ENCODE results near the gene LIF. TPM values are rescaled to one million over a fixed set of nuclear protein-coding genes. Genes with fewer than 3 reads are reported as not detected.

LIF gene
- polyA plus RNA-seq, 2 of the 4 experiments (the other 2 are of a cell fraction) = 40.7 to 54.5 TPM

DNA sequence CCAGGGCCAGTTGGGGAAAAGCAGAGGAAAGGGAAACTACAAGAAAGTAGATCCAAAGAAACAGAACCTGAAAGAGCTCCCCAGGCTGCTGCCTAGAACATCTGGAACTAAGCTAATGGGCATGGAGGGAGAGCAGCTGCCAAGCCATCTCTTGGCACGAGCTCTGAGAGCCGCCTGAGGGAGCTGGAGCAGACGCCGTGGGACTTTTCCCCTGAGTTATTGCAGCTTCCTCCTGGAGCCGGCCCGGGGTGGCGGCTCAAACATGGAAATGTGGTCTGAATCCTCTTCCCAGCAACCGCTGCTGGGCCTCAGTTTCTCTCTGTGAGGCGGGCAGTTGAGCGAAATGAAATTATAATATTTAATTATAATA lies 41.8 kb downstream of the LIF start (continued):
- TF ChIP-seq PBX3 (IDR thresholded peaks at IDR 0.05) (no peak), FOXS1 (CRISPR knock-in tag; IDR thresholded peaks at IDR 0.05) (0 out of 2 replicates have a peak, but pooled peaks have one; percentile 49), POLR2A (IDR thresholded peaks at IDR 0.05; ENCODE audit: low read length) (no peak), ZSCAN20 (CRISPR knock-in tag; IDR thresholded peaks at IDR 0.05) (peak; percentile 60), RAD21 (conservative IDR thresholded peaks at IDR 0.05 in 1 of 2, IDR thresholded peaks at IDR 0.05 in 1 of 2) (no peak), CEBPB (IDR thresholded peaks at IDR 0.05) (no peak)

DNA sequence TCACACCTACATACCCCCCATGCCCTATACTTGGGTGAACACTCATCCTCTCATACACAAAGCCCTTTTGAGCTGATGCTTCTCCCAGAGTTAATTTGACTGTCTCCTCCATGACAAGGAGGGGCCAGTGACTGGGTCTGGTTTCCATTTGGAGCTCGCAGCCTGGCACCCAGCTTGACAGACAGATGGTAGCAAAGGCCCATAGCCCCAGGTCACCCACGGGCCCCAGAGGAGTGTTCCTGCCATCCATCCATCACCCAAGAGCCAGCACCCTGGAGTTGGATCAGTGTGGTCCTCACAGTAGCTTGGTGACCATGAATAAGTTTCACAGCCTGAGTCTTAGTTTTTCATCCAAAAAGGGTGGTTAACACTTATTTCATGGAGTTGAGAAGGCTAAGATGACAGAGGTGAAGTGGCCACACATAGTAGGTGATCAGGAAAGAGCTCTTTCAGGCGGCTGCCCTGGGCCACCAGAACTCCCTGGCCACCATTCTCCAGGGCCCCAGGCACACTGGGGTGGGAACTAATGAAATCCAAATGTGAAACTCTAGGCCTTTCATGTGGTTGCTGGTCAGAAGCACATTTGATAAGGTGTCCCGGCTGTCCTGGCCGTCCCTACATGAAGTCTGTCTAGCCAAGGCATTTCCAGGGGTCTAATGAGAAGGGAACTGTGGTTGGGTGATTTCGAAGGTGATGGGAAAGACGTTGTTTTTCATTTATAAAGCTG lies 42.4 kb downstream of the LIF start:
- Histone ChIP-seq H3K4me1 (peaks cover 63% of the 10 kb centered on the region), H3K27ac (peak overlapping the region; percentile 95 to 100), H3K4me3 (no peak overlapping the region), H3K9me3 (peaks cover 9% of the 10 kb centered on the region; the same call in 2 of the 3 replicates), H3K4me2 (peak overlapping the region; percentile 69; the same call in 1 of the 3 replicates)
- no peak for ATAC-seq
- no peak for FAIRE-seq
- CTCF ChIA-PET = interaction anchor here (0.9 to 1.9 kb wide), 5 partner anchors 9 to 96 kb away, joined by 3 to 10 read pairs (median 3); no protein-coding TSS in a partner anchor
- DNase-seq (ENCODE audit: low read depth in 1 of 2, low spot score in 1 of 2) = no peak
- POLR2A ChIA-PET = interaction anchor here (5.2 kb wide), 1 partner anchor 8 kb away, joined by 47 read pairs; no protein-coding TSS in a partner anchor
- TF ChIP-seq ELK1 (IDR thresholded peaks at IDR 0.05; ENCODE audit: low read depth, low read length) (no peak), HEYL (CRISPR knock-in tag; IDR thresholded peaks at IDR 0.05) (peak; percentile 86; the same call in 1 of the 2 replicates), ZSCAN20 (CRISPR knock-in tag; IDR thresholded peaks at IDR 0.05) (peak; percentile 93; the same call in 1 of the 2 replicates), ATOH8 (CRISPR knock-in tag; IDR thresholded peaks at IDR 0.05; ENCODE audit: low read depth) (peak; percentile 5), TFCP2L1 (CRISPR knock-in tag; IDR thresholded peaks at IDR 0.05) (0 out of 2 replicates have a peak, but pooled peaks have one; percentile 36), KDM1A (IDR thresholded peaks at IDR 0.05; ENCODE audit: low read depth) (no peak), SMC3 (IDR thresholded peaks at IDR 0.05) (no peak)
- TF ChIP-seq, protein P1, sequence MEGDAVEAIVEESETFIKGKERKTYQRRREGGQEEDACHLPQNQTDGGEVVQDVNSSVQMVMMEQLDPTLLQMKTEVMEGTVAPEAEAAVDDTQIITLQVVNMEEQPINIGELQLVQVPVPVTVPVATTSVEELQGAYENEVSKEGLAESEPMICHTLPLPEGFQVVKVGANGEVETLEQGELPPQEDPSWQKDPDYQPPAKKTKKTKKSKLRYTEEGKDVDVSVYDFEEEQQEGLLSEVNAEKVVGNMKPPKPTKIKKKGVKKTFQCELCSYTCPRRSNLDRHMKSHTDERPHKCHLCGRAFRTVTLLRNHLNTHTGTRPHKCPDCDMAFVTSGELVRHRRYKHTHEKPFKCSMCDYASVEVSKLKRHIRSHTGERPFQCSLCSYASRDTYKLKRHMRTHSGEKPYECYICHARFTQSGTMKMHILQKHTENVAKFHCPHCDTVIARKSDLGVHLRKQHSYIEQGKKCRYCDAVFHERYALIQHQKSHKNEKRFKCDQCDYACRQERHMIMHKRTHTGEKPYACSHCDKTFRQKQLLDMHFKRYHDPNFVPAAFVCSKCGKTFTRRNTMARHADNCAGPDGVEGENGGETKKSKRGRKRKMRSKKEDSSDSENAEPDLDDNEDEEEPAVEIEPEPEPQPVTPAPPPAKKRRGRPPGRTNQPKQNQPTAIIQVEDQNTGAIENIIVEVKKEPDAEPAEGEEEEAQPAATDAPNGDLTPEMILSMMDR (IDR thresholded peaks at IDR 0.05) = no peak
- TF ChIP-seq, protein P2, sequence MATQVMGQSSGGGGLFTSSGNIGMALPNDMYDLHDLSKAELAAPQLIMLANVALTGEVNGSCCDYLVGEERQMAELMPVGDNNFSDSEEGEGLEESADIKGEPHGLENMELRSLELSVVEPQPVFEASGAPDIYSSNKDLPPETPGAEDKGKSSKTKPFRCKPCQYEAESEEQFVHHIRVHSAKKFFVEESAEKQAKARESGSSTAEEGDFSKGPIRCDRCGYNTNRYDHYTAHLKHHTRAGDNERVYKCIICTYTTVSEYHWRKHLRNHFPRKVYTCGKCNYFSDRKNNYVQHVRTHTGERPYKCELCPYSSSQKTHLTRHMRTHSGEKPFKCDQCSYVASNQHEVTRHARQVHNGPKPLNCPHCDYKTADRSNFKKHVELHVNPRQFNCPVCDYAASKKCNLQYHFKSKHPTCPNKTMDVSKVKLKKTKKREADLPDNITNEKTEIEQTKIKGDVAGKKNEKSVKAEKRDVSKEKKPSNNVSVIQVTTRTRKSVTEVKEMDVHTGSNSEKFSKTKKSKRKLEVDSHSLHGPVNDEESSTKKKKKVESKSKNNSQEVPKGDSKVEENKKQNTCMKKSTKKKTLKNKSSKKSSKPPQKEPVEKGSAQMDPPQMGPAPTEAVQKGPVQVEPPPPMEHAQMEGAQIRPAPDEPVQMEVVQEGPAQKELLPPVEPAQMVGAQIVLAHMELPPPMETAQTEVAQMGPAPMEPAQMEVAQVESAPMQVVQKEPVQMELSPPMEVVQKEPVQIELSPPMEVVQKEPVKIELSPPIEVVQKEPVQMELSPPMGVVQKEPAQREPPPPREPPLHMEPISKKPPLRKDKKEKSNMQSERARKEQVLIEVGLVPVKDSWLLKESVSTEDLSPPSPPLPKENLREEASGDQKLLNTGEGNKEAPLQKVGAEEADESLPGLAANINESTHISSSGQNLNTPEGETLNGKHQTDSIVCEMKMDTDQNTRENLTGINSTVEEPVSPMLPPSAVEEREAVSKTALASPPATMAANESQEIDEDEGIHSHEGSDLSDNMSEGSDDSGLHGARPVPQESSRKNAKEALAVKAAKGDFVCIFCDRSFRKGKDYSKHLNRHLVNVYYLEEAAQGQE (IDR thresholded peaks at IDR 0.05) = no peak
- WGBS (ENCODE audit: missing lambda C conversion rate) = 81% methylated on average over 6 of the region's 7 CpGs

Measured in A549 (cell line).